ENCODE data around the gene TIMM23.

- TF ChIP-seq CTCF (IDR thresholded peaks at IDR 0.05) (no peak), POLR2AphosphoS5 (IDR thresholded peaks at IDR 0.05; ENCODE audit: low read depth, low read length) (no peak), REST (IDR thresholded peaks at IDR 0.05; ENCODE audit: insufficient read depth in 1 of 2, low read depth in 2 of 2, low read length in 1 of 2) (no peak)
Measured at GRCh38 chr10:46029461-46030030, 57.3 kb downstream of the TIMM23 start.
